ENCODE results near the gene RSBN1L. TPM values are rescaled to one million over a fixed set of nuclear protein-coding genes. Genes with fewer than 3 reads are reported as not detected.
A peak's percentile ranks its signal among the peaks of the same experiment; 100 is the strongest.

The RSBN1L gene
- polyA plus RNA-seq, 1 experiment: 2.8 TPM

DNA sequence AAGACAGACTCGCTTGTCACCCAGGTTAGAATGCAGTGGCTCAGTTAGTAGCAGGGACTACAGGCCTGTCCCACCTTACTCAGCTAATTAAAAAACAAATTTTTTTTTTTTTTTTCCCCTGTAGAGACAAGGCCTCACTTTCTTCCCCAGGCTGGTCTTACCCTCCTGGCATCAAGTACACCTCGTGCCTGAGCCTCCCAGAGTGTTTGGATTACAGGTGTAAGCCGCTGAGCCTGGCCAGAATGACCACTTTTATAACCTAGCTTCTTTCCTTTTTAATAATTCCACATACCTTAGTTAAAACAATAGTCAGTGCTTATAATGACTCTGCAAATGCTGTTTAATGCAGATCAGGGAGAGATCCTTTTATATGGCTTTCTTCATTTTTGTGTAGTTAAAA, 31.3 kb downstream of the RSBN1L start:
- no peak for DNase-seq (ENCODE audit: low read depth)
- ChIA-PET CTCF (interaction anchor here (1.1 kb wide), 1 partner anchor 76 kb away, joined by 3 read pairs; no protein-coding TSS in a partner anchor), POLR2A (no interaction called here)
- TF ChIP-seq CTCF (IDR thresholded peaks at IDR 0.05; ENCODE audit: insufficient read depth, low read depth, low read length): no peak
- H3K36me3 ChIP-seq (ENCODE audit: control insufficient read depth, insufficient read depth, low read length): no peaks in the 10 kb centered on the region
- H3K4me3 ChIP-seq (ENCODE audit: low read depth, low read length): no peak overlapping the region
- no peaks in the 10 kb centered on the region for H3K27me3 ChIP-seq (ENCODE audit: control insufficient read depth, insufficient read depth, low read length)

DNA sequence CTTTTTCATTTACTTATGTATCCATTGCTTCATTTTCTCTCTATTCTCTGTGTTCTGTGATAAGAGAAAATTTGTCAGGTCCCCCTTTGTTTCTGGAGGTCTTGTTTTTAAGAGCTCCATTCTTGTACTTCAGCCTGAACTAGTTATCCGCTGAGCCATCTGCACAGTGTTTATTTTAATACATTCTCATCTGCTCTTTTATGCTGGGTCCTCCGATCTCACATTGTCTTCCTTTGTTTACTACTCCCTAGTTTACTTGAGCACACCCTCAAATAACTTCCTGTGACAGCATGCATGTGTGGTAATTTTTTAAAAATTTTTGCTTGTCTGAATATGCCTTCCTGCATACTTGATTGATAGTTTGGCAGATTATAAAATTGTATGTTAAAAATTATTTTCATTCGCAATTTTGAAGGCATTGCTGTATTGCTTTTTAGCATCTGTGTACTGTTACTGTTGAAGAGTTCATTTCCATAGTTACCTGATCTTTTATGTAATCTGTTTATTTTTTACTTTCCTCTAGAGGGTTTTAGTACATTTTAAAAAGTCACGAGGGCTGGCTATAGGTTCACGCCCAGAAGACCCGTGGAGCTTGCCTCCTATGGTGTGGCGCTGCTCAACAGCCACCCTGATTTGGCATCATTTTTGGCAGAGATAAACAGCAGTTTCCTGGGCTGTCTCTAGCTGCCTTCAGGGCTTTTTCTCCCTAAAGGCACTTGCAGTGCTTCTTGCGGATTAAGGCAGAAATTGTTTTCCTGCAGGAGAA, 31.9 kb downstream of the RSBN1L start:
- H3K36me3 ChIP-seq (ENCODE audit: control insufficient read depth, insufficient read depth, low read length): no peaks in the 10 kb centered on the region
- TF ChIP-seq CTCF (IDR thresholded peaks at IDR 0.05; ENCODE audit: insufficient read depth, low read depth, low read length): no peak
- POLR2A ChIA-PET: no interaction called here
- CTCF ChIA-PET: interaction anchor here (1.1 kb wide), 1 partner anchor 77 kb away, joined by 3 read pairs; no protein-coding TSS in a partner anchor
- no peaks in the 10 kb centered on the region for H3K27me3 ChIP-seq (ENCODE audit: control insufficient read depth, insufficient read depth, low read length)
- H3K4me3 ChIP-seq (ENCODE audit: low read depth, low read length): no peak overlapping the region
- peak; percentile 24 for DNase-seq (ENCODE audit: low read depth)

DNA sequence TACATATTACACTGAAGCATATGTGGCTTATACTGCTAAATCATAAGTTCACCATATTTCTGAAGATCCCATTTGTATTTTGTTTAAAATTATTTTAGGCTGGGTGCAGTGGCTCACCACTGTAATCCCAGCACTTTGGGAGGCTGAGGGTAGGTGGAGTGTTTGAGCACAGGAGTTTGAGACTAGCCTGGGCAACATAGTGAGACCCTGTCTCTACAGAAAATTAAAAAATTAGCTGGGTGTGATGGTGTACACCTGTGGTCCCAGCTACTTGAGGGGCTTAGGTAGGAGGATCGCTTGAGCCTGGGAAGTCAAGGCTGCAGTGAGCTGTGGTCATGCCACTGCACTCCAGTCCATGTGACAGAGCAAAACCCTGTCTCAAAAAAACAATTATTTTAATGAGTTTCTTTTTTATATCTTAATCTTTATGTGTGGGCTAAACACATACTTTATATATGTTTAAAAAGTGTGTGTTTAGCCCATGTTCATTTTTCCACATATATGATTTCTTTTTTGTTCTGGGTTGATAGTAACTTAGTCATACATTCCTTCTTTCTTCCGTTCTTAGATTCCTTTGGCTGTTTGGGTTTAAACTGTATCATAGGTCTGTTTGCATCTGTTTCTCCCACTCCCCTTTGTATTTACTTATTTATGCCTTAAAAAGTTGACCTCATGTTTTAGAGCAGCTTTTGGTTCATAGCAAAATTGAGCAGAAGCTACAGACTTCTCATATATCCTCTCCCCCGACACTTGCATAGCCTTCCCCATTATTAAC, 33.5 kb downstream of the RSBN1L start:
- H3K27me3 ChIP-seq (ENCODE audit: control insufficient read depth, insufficient read depth, low read length): no peaks in the 10 kb centered on the region
- POLR2A ChIA-PET: no interaction called here
- H3K4me3 ChIP-seq (ENCODE audit: low read depth, low read length): no peak overlapping the region
- DNase-seq (ENCODE audit: low read depth): no peak
- no peak for TF ChIP-seq CTCF (IDR thresholded peaks at IDR 0.05; ENCODE audit: insufficient read depth, low read depth, low read length)
- CTCF ChIA-PET: interaction anchor here (1.3 to 2.4 kb wide), 2 partner anchors 10 to 12 kb away, joined by 3 to 7 read pairs; no protein-coding TSS in a partner anchor
- H3K36me3 ChIP-seq (ENCODE audit: control insufficient read depth, insufficient read depth, low read length): no peaks in the 10 kb centered on the region

- DNase-seq (ENCODE audit: low read depth): no peak
- Histone ChIP-seq H3K4me3 (ENCODE audit: low read depth, low read length) (no peak overlapping the region), H3K36me3 (ENCODE audit: control insufficient read depth, insufficient read depth, low read length) (no peaks in the 10 kb centered on the region), H3K27me3 (ENCODE audit: control insufficient read depth, insufficient read depth, low read length) (no peaks in the 10 kb centered on the region)
- no peak for TF ChIP-seq CTCF (IDR thresholded peaks at IDR 0.05; ENCODE audit: insufficient read depth, low read depth, low read length)
- ChIA-PET POLR2A (no interaction called here), CTCF (interaction anchor here (2.4 kb wide), 1 partner anchor 8 kb away, joined by 7 read pairs; no protein-coding TSS in a partner anchor)
These were observed 35.5 kb downstream of the RSBN1L start for GRCh38 chr7:77731716-77732115.
